Sigmoid colon (tissue), 7 donors: ENCODE data around the gene PARVB. TPM values are rescaled to one million over a fixed set of nuclear protein-coding genes. Genes with fewer than 3 reads are reported as not detected.

ENCODE experiments used
- DNase-seq: peaks from one replicate; pipeline ENCODE4 v3.0.0-alpha.2; 2019
- H3K27ac ChIP-seq, 4 donors: fragments of 200-600 bp; sonication (generic); one replicate each; pipeline ENCODE4 v1.5.1; 2016 to 2019; ENCODE audit warnings: mild to moderate bottlenecking in 1 of 4
- H3K27me3 ChIP-seq, 3 donors: fragments of 200-600 bp; sonication (generic); one replicate each; pipeline ENCODE4 v1.5.1; 2019; ENCODE audit warnings: mild to moderate bottlenecking in 1 of 3
- H3K36me3 ChIP-seq, 4 donors: fragments of 200-600 bp; sonication (generic); one replicate each; pipeline ENCODE4 v1.5.1; 2016 to 2019
- H3K4me1 ChIP-seq, 4 donors: fragments of 200-600 bp; sonication (generic); one replicate each; pipeline ENCODE4 v1.5.1; 2017 to 2019
- H3K4me3 ChIP-seq, 4 donors: fragments of 200-600 bp; sonication (generic); one replicate each; pipeline ENCODE4 v1.5.1; 2017 to 2019; ENCODE audit warnings: mild to moderate bottlenecking in 2 of 4, moderate library complexity in 1 of 4
- H3K9me3 ChIP-seq, 4 donors: fragments of 200-600 bp in 3 of 4; sonication (generic) in 3 of 4; one replicate each; pipeline versions ENCODE4 v1.5.1 to v1.6.1; 2013 to 2019
- CTCF ChIP-seq, 4 experiments: fragments of 450-650 bp in 3 of 4; fragments of 200-600 bp in 1 of 4; IDR thresholded peaks; one replicate each; pipeline ENCODE4 v1.5.1; 2016 to 2019; ENCODE audit warnings: antibody characterized with exemption in 4 of 4, mild to moderate bottlenecking in 3 of 4, moderate library complexity in 2 of 4
- EP300 ChIP-seq, 4 donors: sonication (generic); formaldehyde crosslinking; IDR thresholded peaks; one replicate each; pipeline ENCODE4 v1.6.1; 2017; ENCODE audit warnings: antibody characterized with exemption in 4 of 4
- POLR2A ChIP-seq, 2 donors: fragments of 450-650 bp; IDR thresholded peaks; one replicate each; pipeline ENCODE4 v1.6.1; 2016; ENCODE audit warnings: antibody characterized with exemption in 2 of 2, mild to moderate bottlenecking in 2 of 2, moderate library complexity in 2 of 2
- POLR2AphosphoS5 ChIP-seq, 4 donors: sonication (generic); formaldehyde crosslinking; IDR thresholded peaks; one replicate each; pipeline ENCODE4 v1.6.1; 2017; ENCODE audit warnings: antibody characterized with exemption in 4 of 4
- WGBS, 2 donors: extraction: QIAGEN DNeasy Blood & Tissue Kit; methylation state at CpG; one replicate each; pipeline ENCODE4 v1.1.7; 2013; 5-methylcytosine and 5-hydroxymethylcytosine counted together
- intact Hi-C: fragments of 100-400 bp; cut with DNase I; formaldehyde crosslinking; loops from one replicate; pipeline ENCODE4 v1.15.1; 2023
- polyA plus RNA-seq, 3 donors: library from polyadenylated mRNA; stranded (reverse); fragments of 200-250 nt; gene quantifications; one replicate each; pipeline ENCODE4 v1.2.3, GENCODE V29; 2013
- total RNA-seq, 4 donors: library from RNA; depleted of rRNA; stranded (reverse); fragments of >200 nt; gene quantifications; one replicate each; pipeline ENCODE4 v1.1.0, GENCODE V29; 2016
- donor health status: healthy with polysubstance abuse.
- donor health status: Bipolar disorder and iron deficiency.
- donor health status: healthy.

The PARVB gene
- total and polyA plus RNA-seq, 7 donors, result 6.9 to 21.6 (median 18.9) TPM

- TF ChIP-seq CTCF (IDR thresholded peaks at IDR 0.05) (no peak), POLR2A (IDR thresholded peaks at IDR 0.05) (no peak), POLR2AphosphoS5 (IDR thresholded peaks at IDR 0.05) (no peak), EP300 (IDR thresholded peaks at IDR 0.05) (no peak)
- H3K27ac ChIP-seq, result no peak overlapping the region
- peaks cover 0 to 5% (median 0%) of the 10 kb centered on the region in 4 donors for H3K9me3 ChIP-seq
- H3K4me3 ChIP-seq, result no peak overlapping the region
- H3K4me1 ChIP-seq, result peaks cover 0 to 21% (median 14%) of the 10 kb centered on the region in 4 donors
- WGBS, 2 donors, result 69 to 89% methylated on average over 3 of the region's 3 CpGs
- intact Hi-C loops, result no loop called here
- H3K36me3 ChIP-seq, result no peaks in the 10 kb centered on the region
- DNase-seq, result no peak
- H3K27me3 ChIP-seq, result no peaks in the 10 kb centered on the region
Observed at GRCh38 chr22:44209343-44209742, 185.2 kb downstream of the PARVB start.

GRCh38 chr22:44210722-44211121 lies 186.6 kb downstream of the PARVB start:
- intact Hi-C loops, result no loop called here
- Histone ChIP-seq H3K27me3 (no peaks in the 10 kb centered on the region), H3K36me3 (no peaks in the 10 kb centered on the region), H3K4me3 (no peak overlapping the region), H3K4me1 (peaks cover 0 to 21% (median 14%) of the 10 kb centered on the region in 4 donors), H3K27ac (peak overlapping the region in 1 of 4 donors; percentile 76), H3K9me3 (peaks cover 0 to 5% (median 0%) of the 10 kb centered on the region in 4 donors)
- WGBS, 2 donors, result 65 to 74% methylated on average over 4 of the region's 4 CpGs
- TF ChIP-seq CTCF (IDR thresholded peaks at IDR 0.05) (no peak), POLR2AphosphoS5 (IDR thresholded peaks at IDR 0.05) (no peak), POLR2A (IDR thresholded peaks at IDR 0.05) (no peak), EP300 (IDR thresholded peaks at IDR 0.05) (no peak)
- DNase-seq, result peak; percentile 47

- 69 to 79% methylated on average over 6 of the region's 6 CpGs for WGBS, 2 donors
- Histone ChIP-seq H3K36me3 (no peaks in the 10 kb centered on the region), H3K27ac (peak overlapping the region in 3 of 4 donors; percentile 44 to 76 (median 67)), H3K4me3 (no peak overlapping the region), H3K27me3 (no peaks in the 10 kb centered on the region), H3K9me3 (peaks cover 0 to 5% (median 0%) of the 10 kb centered on the region in 4 donors), H3K4me1 (peaks cover 0 to 21% (median 14%) of the 10 kb centered on the region in 4 donors)
- TF ChIP-seq POLR2AphosphoS5 (IDR thresholded peaks at IDR 0.05), result no peak
- no peak for TF ChIP-seq EP300 (IDR thresholded peaks at IDR 0.05)
- no peak for TF ChIP-seq POLR2A (IDR thresholded peaks at IDR 0.05)
- no peak for TF ChIP-seq CTCF (IDR thresholded peaks at IDR 0.05)
- intact Hi-C loops, result no loop called here
- DNase-seq, result no peak
Observed at GRCh38 chr22:44211256-44211945, 187.3 kb downstream of the PARVB start.

GRCh38 chr22:44211946-44212930 lies 188.1 kb downstream of the PARVB start:
- H3K4me3 ChIP-seq, result peak overlapping the region in 1 of 4 donors; percentile 10
- no peaks in the 10 kb centered on the region for H3K36me3 ChIP-seq
- peaks cover 0 to 5% (median 0%) of the 10 kb centered on the region in 4 donors for H3K9me3 ChIP-seq
- intact Hi-C loops, result no loop called here
- H3K27me3 ChIP-seq, result no peaks in the 10 kb centered on the region
- TF ChIP-seq EP300 (IDR thresholded peaks at IDR 0.05) (no peak), POLR2AphosphoS5 (IDR thresholded peaks at IDR 0.05) (no peak), CTCF (IDR thresholded peaks at IDR 0.05) (no peak), POLR2A (IDR thresholded peaks at IDR 0.05) (no peak)
- WGBS, 2 donors, result 63 to 66% methylated on average over 12 of the region's 12 CpGs
- peak; percentile 56 for DNase-seq
- peak overlapping the region; percentile 27 to 76 (median 56) for H3K27ac ChIP-seq
- peaks cover 0 to 21% (median 14%) of the 10 kb centered on the region in 4 donors for H3K4me1 ChIP-seq
